A549 (cell line): Measurements from ENCODE around the gene EGFLAM. TPM values are rescaled to one million over a fixed set of nuclear protein-coding genes. Genes with fewer than 3 reads are reported as not detected.

Experiments
- ATAC-seq, 2 experiments: fragments of 200-7000 bp in 1 of 2; fragments of >200 bp in 1 of 2; cut with Nextera tagmentation in 1 of 2; cut with Tn5 transposase in 1 of 2; 3 replicates each; pipeline versions ENCODE4 v1.8.0 to v1.9.1; 2018 to 2020; ENCODE audit warnings: mild to moderate bottlenecking in 1 of 2, moderate library complexity in 1 of 2
- CTCF ChIA-PET: fragments of 300-600 bp; sonication (Branson Sonifier 250); formaldehyde crosslinking; extraction: SDS; loops from one replicate; lab custom pipeline; 2021; ENCODE audit warnings: antibody characterized with exemption, inconsistent platforms; lab: Yijun Ruan, JAX
- POLR2A ChIA-PET: fragments of 350-600 bp; formaldehyde crosslinking; extraction: SDS; loops from one replicate; lab custom pipeline; 2021; ENCODE audit warnings: antibody characterized with exemption, inconsistent platforms; lab: Yijun Ruan, JAX
- DNase-seq, 2 experiments: peaks; one replicate each; pipeline versions ENCODE4 v3.0.0 to v3.0.0-alpha.2; 2011 to 2016; ENCODE audit warnings: low read depth in 1 of 2, low spot score in 1 of 2
- FAIRE-seq: peaks from 2 replicates; lab custom pipeline; 2011; peaks lifted over from hg19 to GRCh38; lab: Jason Lieb, UNC
- H3K27ac ChIP-seq, 2 experiments: fragments of >200 bp; sonication (Bioruptor Twin); formaldehyde crosslinking; 3 replicates each; pipeline ENCODE4 v1.5.1; 2016 to 2017
- H3K4me1 ChIP-seq: fragments of >200 bp; sonication (Bioruptor Twin); formaldehyde crosslinking; 3 replicates; pipeline ENCODE4 v1.6.1; 2016
- H3K4me2 ChIP-seq: fragments of >200 bp; sonication (Bioruptor Twin); formaldehyde crosslinking; 3 replicates; pipeline ENCODE4 v1.6.1; 2016
- H3K4me3 ChIP-seq: fragments of >200 bp; sonication (Bioruptor Twin); formaldehyde crosslinking; 3 replicates; pipeline ENCODE4 v1.5.1; 2016
- H3K9me3 ChIP-seq: fragments of >200 bp; sonication (Bioruptor Twin); formaldehyde crosslinking; 3 replicates; pipeline ENCODE4 v1.6.1; 2016
- CBX2 ChIP-seq: fragments of 200-600 bp; sonication (generic); IDR thresholded peaks from 2 replicates; pipeline ENCODE4 v1.6.1; 2016; ENCODE audit warnings: low read depth, mild to moderate bottlenecking, borderline replicate concordance
- CHD2 ChIP-seq: fragments of 150-350 bp; IDR thresholded peaks from 2 replicates; pipeline ENCODE4 v1.6.1; 2014; ENCODE audit warnings: low read length; ENCODE audit not compliant: partially characterized antibody
- EHMT2 ChIP-seq: fragments of 200-600 bp; sonication (generic); IDR thresholded peaks from 2 replicates; pipeline ENCODE4 v1.6.1; 2016; ENCODE audit warnings: antibody characterized with exemption, low read depth, mild to moderate bottlenecking, moderate library complexity
- FOSL2 ChIP-seq, 2 experiments: fragments of 450-650 bp in 1 of 2; fragments of >200 bp in 1 of 2; sonication (Bioruptor Twin) in 1 of 2; formaldehyde crosslinking; IDR thresholded peaks; 2 replicates each; pipeline versions ENCODE4 v1.5.0 to v1.6.1; 2016 to 2020; ENCODE audit warnings: mild to moderate bottlenecking in 1 of 2, moderate library complexity in 1 of 2
- FOXS1 ChIP-seq: fragments of 250-450 bp; sonication (Bioruptor Pico); IDR thresholded peaks from 2 replicates; pipeline ENCODE4 v1.5.0; 2020; ENCODE audit warnings: mild to moderate bottlenecking, moderate library complexity
- GATA3 ChIP-seq: IDR thresholded peaks from 2 replicates; pipeline ENCODE4 v1.6.1; 2012; ENCODE audit warnings: borderline replicate concordance
- HDAC2 ChIP-seq: fragments of 200-600 bp; sonication (generic); IDR thresholded peaks from 2 replicates; pipeline ENCODE4 v1.6.1; 2016
- HOXB13 ChIP-seq: fragments of 250-450 bp; sonication (Bioruptor Pico); IDR thresholded peaks from 2 replicates; pipeline ENCODE4 v1.5.0; 2020; ENCODE audit warnings: low read depth, mild to moderate bottlenecking, moderate library complexity
- HOXB5 ChIP-seq: fragments of 250-450 bp; sonication (Bioruptor Pico); IDR thresholded peaks from 2 replicates; pipeline ENCODE4 v1.5.0; 2020; ENCODE audit warnings: mild to moderate bottlenecking, moderate library complexity
- KDM1A ChIP-seq: fragments of 200-600 bp; sonication (generic); IDR thresholded peaks from 2 replicates; pipeline ENCODE4 v1.6.1; 2016; ENCODE audit warnings: low read depth, mild to moderate bottlenecking
- MAZ ChIP-seq: fragments of 150-350 bp; IDR thresholded peaks from 2 replicates; pipeline ENCODE4 v1.6.1; 2014; ENCODE audit warnings: antibody characterized with exemption, low read depth, low read length, borderline replicate concordance
- MYC ChIP-seq: IDR thresholded peaks from 2 replicates; pipeline ENCODE4 v1.6.1; 2012; ENCODE audit warnings: mild to moderate bottlenecking, inconsistent platforms, low read length, improper control_type of control experiment, borderline replicate concordance
- NFE2L2 ChIP-seq: fragments of 150-350 bp; conservative IDR thresholded peaks from 2 replicates; pipeline ENCODE4 v1.6.1; 2014; ENCODE audit warnings: low read length
- POLR2A ChIP-seq: IDR thresholded peaks from 2 replicates; pipeline ENCODE4 v1.6.1; 2012; ENCODE audit warnings: mild to moderate bottlenecking, low read length
- RCOR1 ChIP-seq: fragments of 150-350 bp; IDR thresholded peaks from 2 replicates; pipeline ENCODE4 v1.6.1; 2014; ENCODE audit warnings: antibody characterized with exemption, low read length, low read depth
- RFX5 ChIP-seq: fragments of 450-650 bp; IDR thresholded peaks from 2 replicates; pipeline ENCODE4 v1.7.1; 2014; ENCODE audit warnings: antibody characterized with exemption, mild to moderate bottlenecking, moderate library complexity
- SMC3 ChIP-seq: fragments of >200 bp; sonication (Bioruptor Twin); formaldehyde crosslinking; IDR thresholded peaks from 3 replicates; pipeline ENCODE4 v1.6.1; 2018; ENCODE audit warnings: inconsistent platforms
- SREBF2 ChIP-seq: fragments of 450-650 bp; IDR thresholded peaks from 2 replicates; pipeline ENCODE4 v1.6.1; 2014; ENCODE audit warnings: mild to moderate bottlenecking, moderate library complexity
- TFCP2L1 ChIP-seq: fragments of 250-450 bp; sonication (Bioruptor Pico); IDR thresholded peaks from 2 replicates; pipeline ENCODE4 v1.5.0; 2021; ENCODE audit warnings: mild to moderate bottlenecking
- ZFP36 ChIP-seq: fragments of 450-650 bp; IDR thresholded peaks from 2 replicates; pipeline ENCODE4 v1.6.1; 2014; ENCODE audit warnings: borderline replicate concordance; ENCODE audit not compliant: partially characterized antibody
- WGBS: methylation state at CpG from one replicate; pipeline ENCODE4 v1.1.6; 2017; ENCODE audit errors: missing lambda C conversion rate; 5-methylcytosine and 5-hydroxymethylcytosine counted together
- polyA plus RNA-seq, 4 experiments: library from polyadenylated mRNA; depleted of rRNA in 3 of 4; stranded (reverse); fragments of >200 nt; fragmentation: RNase III in 1 of 4; extraction: RNeasy Plus Mini Kit Qiagen cat#74134 plus additional on column Dnase treatment in 1 of 4; gene quantifications; 2 replicates in 3 of 4; 3 replicates in 1 of 4; pipeline ENCODE4 v1.2.3, GENCODE V29; 2011 to 2017
- TF ChIP-seq, protein P1 (sequence below): fragments of 450-650 bp; IDR thresholded peaks from 2 replicates; pipeline ENCODE4 v1.6.1; 2014; ENCODE audit warnings: antibody characterized with exemption
- TF ChIP-seq, protein P2 (sequence below): fragments of >200 bp; sonication (Bioruptor Twin); formaldehyde crosslinking; IDR thresholded peaks from 2 replicates; pipeline ENCODE4 v1.6.1; 2016

Gene EGFLAM
- polyA plus RNA-seq, 2 of the 4 experiments (the other 2 are of a cell fraction): 0.13 TPM; not detected in 1

DNA sequence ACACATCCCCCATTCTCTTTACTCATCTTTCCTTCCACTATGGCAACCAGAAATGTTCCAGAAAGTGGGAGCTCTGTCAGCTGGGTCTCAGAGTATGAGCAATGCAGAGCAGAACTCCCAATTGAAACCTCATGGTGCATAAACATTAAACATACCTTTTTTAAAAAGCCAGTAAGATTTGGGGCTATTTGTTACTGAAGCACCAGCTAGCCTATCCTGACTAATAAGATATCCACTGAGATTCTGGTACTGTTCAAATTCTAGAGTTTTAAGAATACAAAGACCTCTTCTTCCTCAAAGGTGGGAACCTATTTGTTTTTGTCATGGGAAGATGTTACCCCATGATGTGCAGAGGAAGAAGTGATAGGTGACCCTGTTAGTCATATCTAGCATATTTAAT lies 46.1 kb upstream of the EGFLAM start:
- Histone ChIP-seq H3K4me2 (no peak overlapping the region), H3K4me3 (no peak overlapping the region), H3K9me3 (no peaks in the 10 kb centered on the region), H3K27ac (no peak overlapping the region), H3K4me1 (no peaks in the 10 kb centered on the region)
- CTCF ChIA-PET: interaction anchor here (1.4 to 1.7 kb wide), 2 partner anchors 19 to 209 kb away, joined by 3 to 8 read pairs; no protein-coding TSS in a partner anchor
- ATAC-seq: no peak
- FAIRE-seq: no peak
- POLR2A ChIA-PET: no interaction called here
- TF ChIP-seq CBX2: no peak
- no peak for TF ChIP-seq MYC
- no peak for TF ChIP-seq TFCP2L1 (CRISPR knock-in tag)
- TF ChIP-seq SMC3: no peak
- TF ChIP-seq HOXB5 (CRISPR knock-in tag): no peak
- no peak for TF ChIP-seq HDAC2
- TF ChIP-seq, protein P1, sequence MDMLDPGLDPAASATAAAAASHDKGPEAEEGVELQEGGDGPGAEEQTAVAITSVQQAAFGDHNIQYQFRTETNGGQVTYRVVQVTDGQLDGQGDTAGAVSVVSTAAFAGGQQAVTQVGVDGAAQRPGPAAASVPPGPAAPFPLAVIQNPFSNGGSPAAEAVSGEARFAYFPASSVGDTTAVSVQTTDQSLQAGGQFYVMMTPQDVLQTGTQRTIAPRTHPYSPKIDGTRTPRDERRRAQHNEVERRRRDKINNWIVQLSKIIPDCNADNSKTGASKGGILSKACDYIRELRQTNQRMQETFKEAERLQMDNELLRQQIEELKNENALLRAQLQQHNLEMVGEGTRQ: no peak
- DNase-seq: no peak

DNA sequence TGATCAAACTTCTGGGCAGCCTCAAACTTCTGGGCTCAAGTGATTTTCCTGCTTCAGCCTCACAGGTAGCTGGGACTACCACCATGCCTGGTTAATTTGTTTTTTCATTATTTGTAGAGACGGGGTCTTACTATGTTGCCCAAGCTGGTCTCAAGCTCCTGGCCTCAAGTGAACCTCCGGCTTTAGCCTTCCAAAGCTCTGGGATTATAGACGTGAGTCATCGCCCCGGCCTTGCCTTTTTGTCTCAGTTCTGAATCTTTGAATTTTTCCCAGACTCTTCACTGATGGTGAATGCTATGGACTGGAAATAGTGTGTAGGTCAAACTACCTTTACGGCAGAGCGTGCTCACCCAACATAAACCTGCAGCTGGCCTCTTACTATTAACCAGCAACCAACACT lies 32.3 kb upstream of the EGFLAM start:
- WGBS: 61% methylated on average over 7 of the region's 7 CpGs
- DNase-seq (no peak), ATAC-seq (no peak), FAIRE-seq (no peak)
- Histone ChIP-seq H3K4me1 (no peaks in the 10 kb centered on the region), H3K9me3 (no peaks in the 10 kb centered on the region), H3K27ac (no peak overlapping the region), H3K4me3 (no peak overlapping the region), H3K4me2 (no peak overlapping the region)
- ChIA-PET POLR2A (no interaction called here), CTCF (interaction anchor here (1.0 to 1.8 kb wide), 2 partner anchors 17 to 157 kb away, joined by 4 to 5 read pairs; no protein-coding TSS in a partner anchor)
- TF ChIP-seq, protein P2, sequence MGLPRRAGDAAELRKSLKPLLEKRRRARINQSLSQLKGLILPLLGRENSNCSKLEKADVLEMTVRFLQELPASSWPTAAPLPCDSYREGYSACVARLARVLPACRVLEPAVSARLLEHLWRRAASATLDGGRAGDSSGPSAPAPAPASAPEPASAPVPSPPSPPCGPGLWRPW: no peak
- no peak for TF ChIP-seq RFX5
- no peak for TF ChIP-seq FOXS1 (CRISPR knock-in tag)
- TF ChIP-seq SREBF2: no peak

DNA sequence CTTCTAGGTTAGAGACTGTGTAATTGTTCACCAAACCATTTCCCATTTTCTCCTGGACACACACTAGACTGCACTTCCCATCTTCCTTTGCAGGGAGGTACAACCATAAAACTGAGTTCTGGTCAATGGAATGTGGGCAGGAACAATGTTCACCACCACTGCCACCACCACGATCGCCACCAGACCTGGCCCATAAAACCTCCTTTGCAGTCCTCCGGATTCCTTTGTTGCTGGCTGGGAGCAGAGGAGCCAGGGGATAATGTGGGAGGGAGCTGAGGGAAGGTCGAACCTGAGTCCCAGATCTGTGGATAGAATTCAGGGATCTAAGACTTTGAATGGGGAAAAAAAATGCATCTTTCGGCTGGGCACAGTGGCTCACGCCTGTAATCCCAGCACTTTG lies 29.4 kb upstream of the EGFLAM start:
- DNase-seq (no peak), ATAC-seq (no peak), FAIRE-seq (no peak)
- no peaks in the 10 kb centered on the region for H3K4me1 ChIP-seq
- ChIA-PET POLR2A (no interaction called here), CTCF (no interaction called here)
- 46% methylated on average over 6 of the region's 6 CpGs for WGBS
- no peaks in the 10 kb centered on the region for H3K9me3 ChIP-seq
- no peak overlapping the region for H3K4me3 ChIP-seq
- no peak for TF ChIP-seq RCOR1
- no peak for TF ChIP-seq POLR2A
- no peak for TF ChIP-seq CHD2
- TF ChIP-seq ZFP36: no peak
- TF ChIP-seq HOXB13: no peak
- H3K4me2 ChIP-seq: no peak overlapping the region
- no peak overlapping the region for H3K27ac ChIP-seq

DNA sequence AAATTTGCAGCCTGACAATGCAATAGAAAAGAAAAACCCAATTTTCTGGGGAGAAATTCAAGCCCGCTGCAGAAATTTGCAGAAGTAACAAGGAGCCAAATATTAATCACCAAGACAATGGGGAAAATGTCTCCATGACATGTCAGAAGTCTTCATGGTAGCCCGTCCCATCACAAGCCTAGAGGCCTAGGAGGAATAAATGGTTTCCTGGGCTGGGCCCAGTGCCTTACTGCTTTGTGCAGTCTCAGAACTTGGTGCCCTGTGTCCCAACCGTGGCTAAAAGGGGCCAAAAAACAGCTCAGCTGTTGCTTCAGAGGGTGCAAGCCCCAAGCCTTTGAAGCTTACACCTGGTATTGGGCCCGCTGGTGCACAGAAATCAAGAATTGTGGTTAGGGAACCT lies 23.6 kb upstream of the EGFLAM start:
- Histone ChIP-seq H3K9me3 (peaks cover 9% of the 10 kb centered on the region; the same call in 1 of the 3 replicates), H3K4me1 (no peaks in the 10 kb centered on the region), H3K27ac (no peak overlapping the region), H3K4me3 (no peak overlapping the region), H3K4me2 (no peak overlapping the region)
- FAIRE-seq: no peak
- POLR2A ChIA-PET: no interaction called here
- DNase-seq: no peak
- no peak for ATAC-seq
- WGBS: 8% methylated on average over 4 of the region's 4 CpGs
- CTCF ChIA-PET: no interaction called here
- no peak for TF ChIP-seq GATA3
- TF ChIP-seq KDM1A: no peak
- no peak for TF ChIP-seq EHMT2
- TF ChIP-seq CHD2: no peak

DNA sequence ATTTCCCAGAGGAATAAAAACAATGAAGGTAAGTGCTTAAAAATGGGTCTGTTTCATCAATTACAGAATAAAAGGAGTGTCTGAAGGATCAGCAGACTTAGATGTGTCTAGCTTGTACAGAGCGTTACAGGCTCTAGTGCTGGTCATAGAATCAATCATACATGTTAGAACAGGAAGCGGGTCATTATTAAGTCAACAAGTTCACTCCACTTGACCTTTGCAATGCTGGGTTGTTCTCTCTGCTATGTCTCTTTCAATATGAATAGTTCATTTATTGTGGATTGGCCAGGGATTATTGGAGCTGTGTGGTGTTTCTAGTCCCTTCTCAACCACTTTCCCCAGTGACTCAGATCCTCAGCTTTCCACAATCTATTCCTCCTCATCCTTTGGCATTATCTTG lies 20.7 kb upstream of the EGFLAM start:
- DNase-seq (no peak), FAIRE-seq (no peak), ATAC-seq (no peak)

More for the DNA sequence above, 20.7 kb upstream of the EGFLAM start:
- CTCF ChIA-PET: interaction anchor here (1.2 kb wide), 1 partner anchor 28 kb away, joined by 4 read pairs; no protein-coding TSS in a partner anchor
- Histone ChIP-seq H3K27ac (no peak overlapping the region), H3K4me3 (no peak overlapping the region), H3K9me3 (peaks cover 9% of the 10 kb centered on the region; the same call in 1 of the 3 replicates), H3K4me2 (no peak overlapping the region), H3K4me1 (no peaks in the 10 kb centered on the region)
- 4% methylated on average over 2 of the region's 2 CpGs for WGBS
- POLR2A ChIA-PET: no interaction called here
- no peak for TF ChIP-seq NFE2L2
- no peak for TF ChIP-seq MAZ
- no peak for TF ChIP-seq FOSL2 (IDR thresholded peaks at IDR 0.05)
- no peak for TF ChIP-seq FOSL2 (CRISPR knock-in tag; IDR thresholded peaks at IDR 0.05)
- TF ChIP-seq, all 56 proteins: peak for 0
